CD4-positive, alpha-beta T cell (primary cell): Measurements from ENCODE around the gene NPTX2. TPM values are rescaled to one million over a fixed set of nuclear protein-coding genes. Genes with fewer than 3 reads are reported as not detected.
A peak's percentile ranks its signal among the peaks of the same experiment; 100 is the strongest.

Experiments
- ATAC-seq: fragments of 200-7000 bp; cut with Tn5 transposase; one replicate; pipeline ENCODE4 v1.10.0; 2022; ENCODE audit warnings: mild to moderate bottlenecking; ENCODE audit not compliant: poor library complexity
- CTCF ChIA-PET: fragments of 350-600 bp; sonication (Branson Sonifier 250); formaldehyde crosslinking; loops from one replicate; lab custom pipeline; 2021; ENCODE audit warnings: antibody characterized with exemption, inconsistent platforms; lab: Charles Lee
- POLR2A ChIA-PET: fragments of 350-600 bp; sonication (Branson Sonifier 250); formaldehyde crosslinking; loops from one replicate; lab custom pipeline; 2021; ENCODE audit warnings: antibody characterized with exemption, inconsistent platforms; lab: Charles Lee
- DNase-seq, 14 experiments: peaks; one replicate each; pipeline ENCODE4 v3.0.0-alpha.2; 2013 to 2020; ENCODE audit warnings: mixed read lengths in 2 of 14
- H3K27ac ChIP-seq, 2 donors: one replicate each; pipeline versions ENCODE4 v1.5.1 to v1.7.0; 2013; ENCODE audit warnings: low read length in 2 of 2, low read depth in 1 of 2, mild to moderate bottlenecking in 1 of 2
- H3K27me3 ChIP-seq, 2 experiments: 1 replicate in 1 of 2; 2 replicates in 1 of 2; pipeline versions ENCODE4 v1.6.1 to v1.7.0; 2013; ENCODE audit warnings: low read length in 2 of 2, control low read depth in 1 of 2, mild to moderate bottlenecking in 1 of 2, moderate library complexity in 1 of 2; ENCODE audit not compliant: insufficient read depth in 2 of 2, control insufficient read depth in 1 of 2
- H3K36me3 ChIP-seq: one replicate; pipeline ENCODE4 v1.6.1; 2013; ENCODE audit warnings: low read length, control low read depth; ENCODE audit not compliant: insufficient read depth
- H3K4me1 ChIP-seq: one replicate; pipeline ENCODE4 v1.6.1; 2013; ENCODE audit warnings: low read length, control low read depth; ENCODE audit not compliant: insufficient read depth
- H3K4me3 ChIP-seq: one replicate; pipeline ENCODE4 v1.5.1; 2013; ENCODE audit warnings: mild to moderate bottlenecking, low read length, moderate library complexity
- H3K9me3 ChIP-seq, 2 experiments: 1 replicate in 1 of 2; 2 replicates in 1 of 2; pipeline versions ENCODE4 v1.6.1 to v1.7.0; 2013; ENCODE audit warnings: low read length in 2 of 2, mild to moderate bottlenecking in 2 of 2, control low read depth in 1 of 2, moderate library complexity in 1 of 2; ENCODE audit not compliant: control insufficient read depth in 1 of 2, insufficient read depth in 1 of 2
- H3K27ac Mint-ChIP-seq: one replicate; pipeline ENCODE4 v1.8.0; 2020; ENCODE audit warnings: mixed read lengths
- H3K27me3 Mint-ChIP-seq: one replicate; pipeline ENCODE4 v1.8.0; 2021; ENCODE audit warnings: mixed read lengths
- H3K36me3 Mint-ChIP-seq: one replicate; pipeline ENCODE4 v1.8.0; 2021; ENCODE audit warnings: low read depth, mixed read lengths
- H3K4me1 Mint-ChIP-seq: one replicate; pipeline ENCODE4 v1.8.0; 2021; ENCODE audit warnings: low read depth, mixed read lengths
- H3K4me3 Mint-ChIP-seq: one replicate; pipeline ENCODE4 v1.8.0; 2020; ENCODE audit warnings: mild to moderate bottlenecking, mixed read lengths
- H3K9me3 Mint-ChIP-seq: one replicate; pipeline ENCODE4 v1.8.0; 2020; ENCODE audit warnings: mixed read lengths
- CTCF ChIP-seq: fragments of 200-600 bp; IDR thresholded peaks from one replicate; pipeline ENCODE4 v1.8.0; 2022; ENCODE audit warnings: antibody characterized with exemption, mild to moderate bottlenecking
- intact Hi-C, 2 experiments: fragments of 100-400 bp; cut with DNase I in 1 of 2; cut with micrococcal nuclease in 1 of 2; formaldehyde crosslinking; loops; one replicate each; pipeline versions ENCODE4 v1.15.1 to v1.9.0; 2023 to 2025; cut with DNase I, micrococcal nuclease
- total RNA-seq, 174 experiments: library from RNA in 2 of 174; stranded (reverse) in 2 of 174; gene quantifications; one replicate each; pipeline ENCODE4 v1.2.3 and lab custom pipeline; 2021 to 2026

NPTX2 gene
- total RNA-seq, 2 experiments from 2014 or later = not detected

- ATAC-seq = no peak
- no peaks in the 10 kb centered on the region for H3K27me3 ChIP-seq
- POLR2A ChIA-PET = no interaction called here
- H3K4me3 Mint-ChIP-seq = no peak overlapping the region
- H3K27ac Mint-ChIP-seq = no peak overlapping the region
- H3K9me3 ChIP-seq = peaks cover 0 to 21% of the 10 kb centered on the region in 2 experiments
- H3K4me1 ChIP-seq = no peaks in the 10 kb centered on the region
- H3K27ac ChIP-seq = no peak overlapping the region
- CTCF ChIA-PET = no interaction called here
- peaks cover 6% of the 10 kb centered on the region for H3K9me3 Mint-ChIP-seq
- no peaks in the 10 kb centered on the region for H3K36me3 ChIP-seq
- intact Hi-C loops = no loop called here
- no peak for TF ChIP-seq CTCF
- H3K4me3 ChIP-seq = no peak overlapping the region
- H3K36me3 Mint-ChIP-seq = no peaks in the 10 kb centered on the region
- DNase-seq = no peak
- H3K27me3 Mint-ChIP-seq = no peaks in the 10 kb centered on the region
- no peaks in the 10 kb centered on the region for H3K4me1 Mint-ChIP-seq
Observed at GRCh38 chr7:98638853-98639252, 21.8 kb downstream of the NPTX2 start.

GRCh38 chr7:98640375-98640774 lies 23.3 kb downstream of the NPTX2 start:
- Mint-ChIP-seq H3K4me1 (no peaks in the 10 kb centered on the region), H3K27ac (no peak overlapping the region), H3K36me3 (no peaks in the 10 kb centered on the region), H3K4me3 (no peak overlapping the region), H3K27me3 (no peaks in the 10 kb centered on the region), H3K9me3 (peaks cover 6% of the 10 kb centered on the region)
- no peak for TF ChIP-seq CTCF
- ATAC-seq (no peak), DNase-seq (no peak)
- POLR2A ChIA-PET = no interaction called here
- Histone ChIP-seq H3K36me3 (no peaks in the 10 kb centered on the region), H3K9me3 (peaks cover 0 to 21% of the 10 kb centered on the region in 2 experiments), H3K4me3 (no peak overlapping the region), H3K27ac (no peak overlapping the region), H3K27me3 (no peaks in the 10 kb centered on the region), H3K4me1 (no peaks in the 10 kb centered on the region)
- intact Hi-C loops = no loop called here
- CTCF ChIA-PET = no interaction called here

GRCh38 chr7:98641646-98642500 lies 24.8 kb downstream of the NPTX2 start:
- no peak overlapping the region for H3K27ac ChIP-seq
- H3K36me3 Mint-ChIP-seq = no peaks in the 10 kb centered on the region
- H3K27me3 Mint-ChIP-seq = no peaks in the 10 kb centered on the region
- no peak overlapping the region for H3K27ac Mint-ChIP-seq
- no peak for TF ChIP-seq CTCF
- peak in 3 of 14 experiments; percentile 2 to 33 (median 24) for DNase-seq
- no peak for ATAC-seq
- no peak overlapping the region for H3K4me3 ChIP-seq
- POLR2A ChIA-PET = no interaction called here
- CTCF ChIA-PET = interaction anchor here (0.5 kb wide), 1 partner anchor 8 kb away, joined by 4 read pairs; no protein-coding TSS in a partner anchor
- H3K9me3 ChIP-seq = peaks cover 0 to 21% of the 10 kb centered on the region in 2 experiments
- intact Hi-C loops = no loop called here
- H3K4me1 Mint-ChIP-seq = no peaks in the 10 kb centered on the region
- H3K4me3 Mint-ChIP-seq = no peak overlapping the region
- H3K4me1 ChIP-seq = no peaks in the 10 kb centered on the region
- H3K9me3 Mint-ChIP-seq = peaks cover 6% of the 10 kb centered on the region
- H3K36me3 ChIP-seq = no peaks in the 10 kb centered on the region
- H3K27me3 ChIP-seq = no peaks in the 10 kb centered on the region
